CD4-positive, alpha-beta T cell (primary cell): ENCODE data around the gene PSMF1. TPM values are rescaled to one million over a fixed set of nuclear protein-coding genes. Genes with fewer than 3 reads are reported as not detected.

Experiments
- ATAC-seq: fragments of 200-7000 bp; cut with Tn5 transposase; one replicate; pipeline ENCODE4 v1.10.0; 2022; ENCODE audit warnings: mild to moderate bottlenecking; ENCODE audit not compliant: poor library complexity
- CTCF ChIA-PET: fragments of 350-600 bp; sonication (Branson Sonifier 250); formaldehyde crosslinking; loops from one replicate; lab custom pipeline; 2021; ENCODE audit warnings: antibody characterized with exemption, inconsistent platforms; lab: Charles Lee
- POLR2A ChIA-PET: fragments of 350-600 bp; sonication (Branson Sonifier 250); formaldehyde crosslinking; loops from one replicate; lab custom pipeline; 2021; ENCODE audit warnings: antibody characterized with exemption, inconsistent platforms; lab: Charles Lee
- DNase-seq, 14 experiments: peaks; one replicate each; pipeline ENCODE4 v3.0.0-alpha.2; 2013 to 2020; ENCODE audit warnings: mixed read lengths in 2 of 14
- H3K27ac ChIP-seq, 2 donors: one replicate each; pipeline versions ENCODE4 v1.5.1 to v1.7.0; 2013; ENCODE audit warnings: low read length in 2 of 2, low read depth in 1 of 2, mild to moderate bottlenecking in 1 of 2
- H3K27me3 ChIP-seq, 2 experiments: 1 replicate in 1 of 2; 2 replicates in 1 of 2; pipeline versions ENCODE4 v1.6.1 to v1.7.0; 2013; ENCODE audit warnings: low read length in 2 of 2, control low read depth in 1 of 2, mild to moderate bottlenecking in 1 of 2, moderate library complexity in 1 of 2; ENCODE audit not compliant: insufficient read depth in 2 of 2, control insufficient read depth in 1 of 2
- H3K36me3 ChIP-seq: one replicate; pipeline ENCODE4 v1.6.1; 2013; ENCODE audit warnings: low read length, control low read depth; ENCODE audit not compliant: insufficient read depth
- H3K4me1 ChIP-seq: one replicate; pipeline ENCODE4 v1.6.1; 2013; ENCODE audit warnings: low read length, control low read depth; ENCODE audit not compliant: insufficient read depth
- H3K4me3 ChIP-seq: one replicate; pipeline ENCODE4 v1.5.1; 2013; ENCODE audit warnings: mild to moderate bottlenecking, low read length, moderate library complexity
- H3K9me3 ChIP-seq, 2 experiments: 1 replicate in 1 of 2; 2 replicates in 1 of 2; pipeline versions ENCODE4 v1.6.1 to v1.7.0; 2013; ENCODE audit warnings: low read length in 2 of 2, mild to moderate bottlenecking in 2 of 2, control low read depth in 1 of 2, moderate library complexity in 1 of 2; ENCODE audit not compliant: control insufficient read depth in 1 of 2, insufficient read depth in 1 of 2
- H3K27ac Mint-ChIP-seq: one replicate; pipeline ENCODE4 v1.8.0; 2020; ENCODE audit warnings: mixed read lengths
- H3K27me3 Mint-ChIP-seq: one replicate; pipeline ENCODE4 v1.8.0; 2021; ENCODE audit warnings: mixed read lengths
- H3K36me3 Mint-ChIP-seq: one replicate; pipeline ENCODE4 v1.8.0; 2021; ENCODE audit warnings: low read depth, mixed read lengths
- H3K4me1 Mint-ChIP-seq: one replicate; pipeline ENCODE4 v1.8.0; 2021; ENCODE audit warnings: low read depth, mixed read lengths
- H3K4me3 Mint-ChIP-seq: one replicate; pipeline ENCODE4 v1.8.0; 2020; ENCODE audit warnings: mild to moderate bottlenecking, mixed read lengths
- H3K9me3 Mint-ChIP-seq: one replicate; pipeline ENCODE4 v1.8.0; 2020; ENCODE audit warnings: mixed read lengths
- intact Hi-C, 2 experiments: fragments of 100-400 bp; cut with DNase I in 1 of 2; cut with micrococcal nuclease in 1 of 2; formaldehyde crosslinking; loops; one replicate each; pipeline versions ENCODE4 v1.15.1 to v1.9.0; 2023 to 2025; cut with DNase I, micrococcal nuclease
- total RNA-seq, 174 experiments: library from RNA in 2 of 174; stranded (reverse) in 2 of 174; gene quantifications; one replicate each; pipeline ENCODE4 v1.2.3 and lab custom pipeline; 2021 to 2026
- TF ChIP-seq, protein P1 (sequence below): fragments of 200-600 bp; IDR thresholded peaks from one replicate; pipeline ENCODE4 v1.8.0; 2022; ENCODE audit warnings: antibody characterized with exemption, mild to moderate bottlenecking

Gene PSMF1
- total RNA-seq, 2 experiments from 2014 or later: 79.9 to 84.2 TPM

DNA sequence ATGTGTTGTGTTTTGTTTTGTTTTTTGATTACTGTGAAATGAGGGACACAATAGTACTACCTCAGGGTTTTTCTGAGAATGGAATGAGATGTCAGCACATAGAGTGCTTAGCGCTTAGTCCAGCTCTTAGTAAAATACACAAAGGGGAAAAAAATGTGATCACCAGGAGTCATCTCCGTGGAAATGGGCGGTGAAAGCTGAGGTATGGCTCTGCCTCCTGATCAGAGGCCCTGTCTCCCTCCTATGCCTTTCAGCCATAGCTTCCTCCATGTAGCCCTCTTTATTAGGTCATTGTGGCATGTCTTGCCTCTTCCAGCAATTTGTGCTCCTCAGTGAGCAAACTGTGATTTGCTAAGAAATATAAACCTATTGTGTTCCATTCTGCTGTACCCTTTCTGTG is 13.0 kb downstream of the PSMF1 start:
- no peaks in the 10 kb centered on the region for H3K27me3 ChIP-seq
- no peaks in the 10 kb centered on the region for H3K9me3 Mint-ChIP-seq
- ChIA-PET CTCF (no interaction called here), POLR2A (no interaction called here)
- H3K27me3 Mint-ChIP-seq: no peaks in the 10 kb centered on the region
- TF ChIP-seq, protein P1, sequence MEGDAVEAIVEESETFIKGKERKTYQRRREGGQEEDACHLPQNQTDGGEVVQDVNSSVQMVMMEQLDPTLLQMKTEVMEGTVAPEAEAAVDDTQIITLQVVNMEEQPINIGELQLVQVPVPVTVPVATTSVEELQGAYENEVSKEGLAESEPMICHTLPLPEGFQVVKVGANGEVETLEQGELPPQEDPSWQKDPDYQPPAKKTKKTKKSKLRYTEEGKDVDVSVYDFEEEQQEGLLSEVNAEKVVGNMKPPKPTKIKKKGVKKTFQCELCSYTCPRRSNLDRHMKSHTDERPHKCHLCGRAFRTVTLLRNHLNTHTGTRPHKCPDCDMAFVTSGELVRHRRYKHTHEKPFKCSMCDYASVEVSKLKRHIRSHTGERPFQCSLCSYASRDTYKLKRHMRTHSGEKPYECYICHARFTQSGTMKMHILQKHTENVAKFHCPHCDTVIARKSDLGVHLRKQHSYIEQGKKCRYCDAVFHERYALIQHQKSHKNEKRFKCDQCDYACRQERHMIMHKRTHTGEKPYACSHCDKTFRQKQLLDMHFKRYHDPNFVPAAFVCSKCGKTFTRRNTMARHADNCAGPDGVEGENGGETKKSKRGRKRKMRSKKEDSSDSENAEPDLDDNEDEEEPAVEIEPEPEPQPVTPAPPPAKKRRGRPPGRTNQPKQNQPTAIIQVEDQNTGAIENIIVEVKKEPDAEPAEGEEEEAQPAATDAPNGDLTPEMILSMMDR: no peak
- no peak overlapping the region for H3K27ac Mint-ChIP-seq
- H3K4me1 Mint-ChIP-seq: peaks cover 41% of the 10 kb centered on the region
- H3K36me3 ChIP-seq: peaks cover 91% of the 10 kb centered on the region
- H3K4me3 ChIP-seq: no peak overlapping the region
- H3K36me3 Mint-ChIP-seq: peaks cover 95% of the 10 kb centered on the region
- intact Hi-C loops: no loop called here
- peaks cover 3% of the 10 kb centered on the region for H3K4me1 ChIP-seq
- no peak for DNase-seq
- no peak for ATAC-seq
- no peak overlapping the region for H3K4me3 Mint-ChIP-seq
- H3K27ac ChIP-seq: no peak overlapping the region
- no peaks in the 10 kb centered on the region for H3K9me3 ChIP-seq

DNA sequence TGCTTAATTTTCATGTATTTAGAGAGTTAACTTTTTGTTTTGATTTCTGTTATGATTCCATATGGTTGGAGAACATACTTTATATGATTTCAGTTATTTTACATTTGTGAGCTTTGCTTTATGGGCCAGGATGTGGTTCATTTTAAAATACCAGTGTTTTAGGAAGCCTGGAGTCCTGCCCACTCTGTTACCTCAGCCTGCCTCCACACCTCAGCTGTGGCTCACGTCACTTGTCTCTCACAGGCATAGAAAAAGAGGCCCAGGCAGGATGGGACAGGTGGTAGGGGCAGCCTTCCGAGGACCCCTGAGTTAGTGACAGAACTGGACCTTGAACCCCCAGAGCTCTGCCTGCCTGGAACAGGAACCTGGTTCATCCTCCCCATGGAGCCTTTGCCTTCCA is 16.0 kb downstream of the PSMF1 start:
- H3K4me1 Mint-ChIP-seq: peaks cover 41% of the 10 kb centered on the region
- ChIA-PET CTCF (no interaction called here), POLR2A (no interaction called here)
- H3K4me3 ChIP-seq: no peak overlapping the region
- no peak overlapping the region for H3K27ac ChIP-seq
- TF ChIP-seq, protein P1: no peak
- no peaks in the 10 kb centered on the region for H3K9me3 ChIP-seq
- H3K36me3 Mint-ChIP-seq: peaks cover 99% of the 10 kb centered on the region
- ATAC-seq (no peak), DNase-seq (no peak)
- H3K4me1 ChIP-seq: peaks cover 3% of the 10 kb centered on the region
- no peaks in the 10 kb centered on the region for H3K9me3 Mint-ChIP-seq
- H3K4me3 Mint-ChIP-seq: no peak overlapping the region
- no peaks in the 10 kb centered on the region for H3K27me3 Mint-ChIP-seq
- peaks cover 88% of the 10 kb centered on the region for H3K36me3 ChIP-seq
- H3K27me3 ChIP-seq: no peaks in the 10 kb centered on the region
- H3K27ac Mint-ChIP-seq: no peak overlapping the region
- intact Hi-C loops: no loop called here

DNA sequence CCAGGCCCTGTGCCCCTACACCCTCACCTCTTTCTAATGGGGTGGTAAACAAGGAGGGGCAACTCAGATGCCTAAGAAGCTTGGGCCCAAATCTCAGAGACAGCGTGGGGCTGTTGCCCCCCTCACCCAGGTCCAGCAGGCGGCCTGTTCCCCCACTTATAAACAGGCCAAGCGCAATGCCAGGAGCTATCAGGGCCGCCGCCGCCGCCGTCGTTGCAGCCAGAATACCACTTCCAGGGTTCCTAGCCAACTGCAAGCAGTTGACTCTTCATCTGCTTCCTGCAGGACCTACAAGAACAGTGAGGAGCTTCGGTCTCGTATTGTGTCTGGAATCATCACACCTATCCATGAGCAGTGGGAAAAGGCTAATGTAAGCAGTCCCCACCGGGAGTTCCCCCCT is 16.4 kb downstream of the PSMF1 start:
- intact Hi-C loops: no loop called here

More for the DNA sequence above, 16.4 kb downstream of the PSMF1 start:
- H3K4me1 Mint-ChIP-seq: peaks cover 40% of the 10 kb centered on the region
- H3K4me3 Mint-ChIP-seq: no peak overlapping the region
- H3K9me3 ChIP-seq: no peaks in the 10 kb centered on the region
- peaks cover 99% of the 10 kb centered on the region for H3K36me3 Mint-ChIP-seq
- H3K27ac Mint-ChIP-seq: no peak overlapping the region
- H3K4me3 ChIP-seq: no peak overlapping the region
- TF ChIP-seq, protein P1: no peak
- ChIA-PET CTCF (no interaction called here), POLR2A (no interaction called here)
- H3K27ac ChIP-seq: no peak overlapping the region
- H3K36me3 ChIP-seq: peaks cover 86% of the 10 kb centered on the region
- no peaks in the 10 kb centered on the region for H3K27me3 Mint-ChIP-seq
- DNase-seq: no peak
- no peaks in the 10 kb centered on the region for H3K9me3 Mint-ChIP-seq
- peaks cover 3% of the 10 kb centered on the region for H3K4me1 ChIP-seq
- ATAC-seq: no peak
- H3K27me3 ChIP-seq: no peaks in the 10 kb centered on the region
